NCI-H1436 (cell line): ENCODE data around the gene RAB44.

Experiments
- DNase-seq: peaks from one replicate; lab custom pipeline; 2025; lab: John Stamatoyannopoulos, UW

The RAB44 gene

GRCh38 chr6:36753671-36754405, 56.2 kb downstream of the RAB44 start:
- no peak for DNase-seq

- DNase-seq: no peak
Observed at GRCh38 chr6:36754582-36755434, 57.2 kb downstream of the RAB44 start.

GRCh38 chr6:36755435-36756348, 58.1 kb downstream of the RAB44 start:
- DNase-seq: no peak

- no peak for DNase-seq
Observed at GRCh38 chr6:36756786-36757185, 59.2 kb downstream of the RAB44 start.

- DNase-seq: no peak
Observed at GRCh38 chr6:36757206-36757605, 59.6 kb downstream of the RAB44 start.

GRCh38 chr6:36757943-36758508, 60.4 kb downstream of the RAB44 start:
- no peak for DNase-seq

- DNase-seq: no peak
Observed at GRCh38 chr6:36758516-36759147, 61.0 kb downstream of the RAB44 start.

GRCh38 chr6:36759148-36759759, 61.6 kb downstream of the RAB44 start:
- peak; percentile 43 for DNase-seq

GRCh38 chr6:36760685-36761435, 63.2 kb downstream of the RAB44 start:
- DNase-seq: no peak

GRCh38 chr6:36762123-36762522, 64.5 kb downstream of the RAB44 start:
- DNase-seq: no peak

GRCh38 chr6:36765190-36765589, 67.6 kb downstream of the RAB44 start:
- no peak for DNase-seq

GRCh38 chr6:36765594-36766398, 68.2 kb downstream of the RAB44 start:
- DNase-seq: peak; percentile 83

- DNase-seq: no peak
Observed at GRCh38 chr6:36766399-36766945, 68.8 kb downstream of the RAB44 start.

GRCh38 chr6:36769183-36769675, 71.6 kb downstream of the RAB44 start:
- no peak for DNase-seq

- DNase-seq: no peak
Observed at GRCh38 chr6:36769676-36770499, 72.3 kb downstream of the RAB44 start.

- no peak for DNase-seq
Observed at GRCh38 chr6:36771145-36771544, 73.5 kb downstream of the RAB44 start.

- DNase-seq: no peak
Observed at GRCh38 chr6:36772397-36772796, 74.8 kb downstream of the RAB44 start.

- DNase-seq: no peak
Observed at GRCh38 chr6:36774331-36774730, 76.7 kb downstream of the RAB44 start.
